ENCODE measurements around the gene KIAA1328. TPM values are rescaled to one million over a fixed set of nuclear protein-coding genes. Genes with fewer than 3 reads are reported as not detected.

KIAA1328 gene
- total RNA-seq, 4 donors from 2014 or later: 21.2 to 26.6 (median 24.8) TPM

- Histone ChIP-seq H3K36me3 (no peaks in the 10 kb centered on the region), H3K4me1 (no peaks in the 10 kb centered on the region), H3K9me3 (no peaks in the 10 kb centered on the region), H3K27ac (no peak overlapping the region), H3K4me3 (replicated peaks in 1 of 3) (no peak overlapping the region), H3K27me3 (no peaks in the 10 kb centered on the region)
- 81 to 83% methylated on average over 1 of the region's 1 CpG for WGBS, 2 donors
- intact Hi-C loops (cut with DNase I): no loop called here
- TF ChIP-seq CTCF (IDR thresholded peaks at IDR 0.05): no peak
- TF ChIP-seq POLR2A (IDR thresholded peaks at IDR 0.05): no peak
- DNase-seq: no peak
Measured at GRCh38 chr18:36912887-36913286, 84.0 kb downstream of the KIAA1328 start.

- no peaks in the 10 kb centered on the region for H3K9me3 ChIP-seq
- no peak overlapping the region for H3K4me3 ChIP-seq (replicated peaks in 1 of 3)
- 86 to 88% methylated on average over 3 of the region's 3 CpGs for WGBS, 2 donors
- H3K4me1 ChIP-seq: no peaks in the 10 kb centered on the region
- H3K27ac ChIP-seq: no peak overlapping the region
- TF ChIP-seq CTCF (IDR thresholded peaks at IDR 0.05) (no peak), POLR2A (IDR thresholded peaks at IDR 0.05) (no peak)
- H3K36me3 ChIP-seq: no peaks in the 10 kb centered on the region
- intact Hi-C loops (cut with DNase I): no loop called here
- no peaks in the 10 kb centered on the region for H3K27me3 ChIP-seq
- DNase-seq: no peak
Measured at GRCh38 chr18:36917907-36918306, 89.0 kb downstream of the KIAA1328 start.

GRCh38 chr18:36929601-36930000 is 100.7 kb downstream of the KIAA1328 start:
- Histone ChIP-seq H3K4me3 (replicated peaks in 1 of 3) (no peak overlapping the region), H3K9me3 (no peaks in the 10 kb centered on the region), H3K27me3 (no peaks in the 10 kb centered on the region), H3K36me3 (no peaks in the 10 kb centered on the region), H3K4me1 (no peaks in the 10 kb centered on the region), H3K27ac (no peak overlapping the region)
- intact Hi-C loops (cut with DNase I): no loop called here
- no peak for TF ChIP-seq CTCF (IDR thresholded peaks at IDR 0.05)
- TF ChIP-seq POLR2A (IDR thresholded peaks at IDR 0.05): no peak
- 89 to 94% methylated on average over 2 of the region's 2 CpGs for WGBS, 2 donors
- DNase-seq: no peak

- Histone ChIP-seq H3K4me1 (no peaks in the 10 kb centered on the region), H3K36me3 (no peaks in the 10 kb centered on the region), H3K27me3 (no peaks in the 10 kb centered on the region), H3K9me3 (no peaks in the 10 kb centered on the region), H3K4me3 (replicated peaks in 1 of 3) (no peak overlapping the region), H3K27ac (no peak overlapping the region)
- WGBS, 2 donors: 93 to 95% methylated on average over 4 of the region's 4 CpGs
- intact Hi-C loops (cut with DNase I): no loop called here
- TF ChIP-seq POLR2A (IDR thresholded peaks at IDR 0.05): no peak
- no peak for TF ChIP-seq CTCF (IDR thresholded peaks at IDR 0.05)
- no peak for DNase-seq
Measured at GRCh38 chr18:36931106-36931505, 102.2 kb downstream of the KIAA1328 start.

GRCh38 chr18:36933552-36933951 is 104.6 kb downstream of the KIAA1328 start:
- Histone ChIP-seq H3K27me3 (no peaks in the 10 kb centered on the region), H3K9me3 (no peaks in the 10 kb centered on the region), H3K36me3 (no peaks in the 10 kb centered on the region), H3K4me3 (replicated peaks in 1 of 3) (no peak overlapping the region), H3K4me1 (no peaks in the 10 kb centered on the region), H3K27ac (no peak overlapping the region)
- intact Hi-C loops (cut with DNase I): no loop called here
- DNase-seq: no peak
- 94 to 100% methylated on average over 2 of the region's 2 CpGs for WGBS, 2 donors
- TF ChIP-seq CTCF (IDR thresholded peaks at IDR 0.05) (no peak), POLR2A (IDR thresholded peaks at IDR 0.05) (no peak)
